Measurements from ENCODE around the gene OR2A14. TPM values are rescaled to one million over a fixed set of nuclear protein-coding genes. Genes with fewer than 3 reads are reported as not detected.

The OR2A14 gene
- total and polyA plus RNA-seq, 8 donors: not detected

DNA sequence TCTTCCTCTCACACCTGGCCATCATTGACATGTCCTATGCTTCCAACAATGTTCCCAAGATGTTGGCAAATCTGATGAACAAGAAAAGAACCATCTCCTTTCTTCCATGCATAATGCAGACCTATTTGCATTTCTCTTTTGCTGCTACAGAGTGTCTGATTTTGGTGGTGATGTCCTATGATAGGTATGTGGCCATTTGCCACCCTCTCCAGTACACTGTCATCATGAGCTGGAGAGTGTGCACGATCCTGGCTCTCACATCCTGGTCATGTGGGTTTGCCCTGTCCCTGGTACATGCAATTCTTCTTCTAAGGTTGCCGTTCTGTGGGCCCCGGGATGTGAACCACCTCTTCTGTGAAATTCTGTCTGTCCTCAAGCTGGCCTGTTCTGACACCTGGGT, 19.2 kb downstream of the OR2A14 start:
- TF ChIP-seq POLR2A (IDR thresholded peaks at IDR 0.05) (no peak), POLR2AphosphoS5 (IDR thresholded peaks at IDR 0.05) (no peak), EP300 (IDR thresholded peaks at IDR 0.05) (no peak)
- TF ChIP-seq, protein P1, sequence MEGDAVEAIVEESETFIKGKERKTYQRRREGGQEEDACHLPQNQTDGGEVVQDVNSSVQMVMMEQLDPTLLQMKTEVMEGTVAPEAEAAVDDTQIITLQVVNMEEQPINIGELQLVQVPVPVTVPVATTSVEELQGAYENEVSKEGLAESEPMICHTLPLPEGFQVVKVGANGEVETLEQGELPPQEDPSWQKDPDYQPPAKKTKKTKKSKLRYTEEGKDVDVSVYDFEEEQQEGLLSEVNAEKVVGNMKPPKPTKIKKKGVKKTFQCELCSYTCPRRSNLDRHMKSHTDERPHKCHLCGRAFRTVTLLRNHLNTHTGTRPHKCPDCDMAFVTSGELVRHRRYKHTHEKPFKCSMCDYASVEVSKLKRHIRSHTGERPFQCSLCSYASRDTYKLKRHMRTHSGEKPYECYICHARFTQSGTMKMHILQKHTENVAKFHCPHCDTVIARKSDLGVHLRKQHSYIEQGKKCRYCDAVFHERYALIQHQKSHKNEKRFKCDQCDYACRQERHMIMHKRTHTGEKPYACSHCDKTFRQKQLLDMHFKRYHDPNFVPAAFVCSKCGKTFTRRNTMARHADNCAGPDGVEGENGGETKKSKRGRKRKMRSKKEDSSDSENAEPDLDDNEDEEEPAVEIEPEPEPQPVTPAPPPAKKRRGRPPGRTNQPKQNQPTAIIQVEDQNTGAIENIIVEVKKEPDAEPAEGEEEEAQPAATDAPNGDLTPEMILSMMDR (IDR thresholded peaks at IDR 0.05): no peak
- intact Hi-C loops (cut with DNase I; ENCODE audit: low total_unique reads): no loop called here
- DNase-seq: no peak
- Histone ChIP-seq H3K27ac (no peak overlapping the region), H3K27me3 (no peaks in the 10 kb centered on the region), H3K4me1 (no peaks in the 10 kb centered on the region), H3K4me3 (no peak overlapping the region), H3K36me3 (no peaks in the 10 kb centered on the region), H3K9me3 (peaks cover 0 to 16% (median 6%) of the 10 kb centered on the region in 4 donors)
- WGBS, 5 donors: 84 to 92% (median 86%) methylated on average over 3 of the region's 3 CpGs

DNA sequence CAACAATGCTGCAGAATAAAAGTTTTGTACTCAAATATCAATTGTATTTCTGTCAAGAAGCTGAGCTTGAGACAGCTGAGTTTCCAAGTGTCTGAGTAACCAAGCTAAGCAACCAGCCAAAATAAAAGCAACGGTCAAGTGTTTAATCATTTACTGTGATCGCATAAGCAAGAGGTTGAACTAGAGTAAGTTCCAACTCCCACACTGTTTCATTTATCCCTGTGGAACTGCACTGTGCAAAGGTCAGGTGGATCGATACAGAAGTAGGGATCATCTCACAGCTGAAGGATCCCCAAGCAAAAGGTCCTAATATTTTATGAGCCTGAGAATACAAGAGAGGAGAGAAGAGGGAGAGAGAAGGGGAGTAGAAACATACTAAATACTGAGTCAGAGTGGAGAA, 21.4 kb downstream of the OR2A14 start:
- intact Hi-C loops (cut with DNase I; ENCODE audit: low total_unique reads): no loop called here
- TF ChIP-seq, protein P1 (IDR thresholded peaks at IDR 0.05): no peak
- TF ChIP-seq EP300 (IDR thresholded peaks at IDR 0.05): no peak
- Histone ChIP-seq H3K4me1 (no peaks in the 10 kb centered on the region), H3K27ac (no peak overlapping the region), H3K36me3 (no peaks in the 10 kb centered on the region), H3K9me3 (peaks cover 0 to 37% (median 26%) of the 10 kb centered on the region in 4 donors), H3K4me3 (no peak overlapping the region), H3K27me3 (no peaks in the 10 kb centered on the region)
- no peak for DNase-seq
- 86 to 93% (median 88%) methylated on average over 3 of the region's 3 CpGs for WGBS, 5 donors

DNA sequence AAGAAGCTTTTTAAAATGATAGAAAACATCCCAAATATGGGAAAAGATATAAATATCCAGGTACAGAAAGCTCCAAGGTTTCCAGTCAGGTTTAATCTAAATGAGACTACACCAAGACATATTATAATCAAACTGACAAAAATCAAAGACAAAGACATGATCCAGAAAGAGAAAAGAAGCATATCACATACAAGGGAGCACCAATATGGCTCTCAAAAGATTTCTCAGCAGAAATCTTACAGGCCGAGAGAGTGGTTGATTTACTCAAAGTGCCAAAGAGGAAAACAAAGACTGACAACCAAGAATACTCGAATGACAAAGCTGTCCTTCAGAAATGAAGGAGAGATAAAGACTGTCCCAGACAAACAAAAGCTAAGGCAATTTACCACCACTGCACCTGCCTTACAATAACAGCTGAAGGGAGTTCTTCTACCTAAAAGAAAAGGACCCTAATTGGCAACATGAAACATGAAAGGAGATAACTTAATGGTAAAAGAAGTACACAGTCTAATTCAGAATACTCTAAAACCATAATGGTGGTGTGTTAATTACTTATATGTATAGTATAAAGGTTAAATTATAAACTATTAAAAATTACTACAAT, 25.4 kb downstream of the OR2A14 start:
- Histone ChIP-seq H3K27me3 (no peaks in the 10 kb centered on the region), H3K27ac (no peak overlapping the region), H3K4me3 (no peak overlapping the region), H3K4me1 (no peaks in the 10 kb centered on the region), H3K9me3 (peaks cover 0 to 48% (median 29%) of the 10 kb centered on the region in 4 donors), H3K36me3 (no peaks in the 10 kb centered on the region)
- intact Hi-C loops (cut with DNase I; ENCODE audit: low total_unique reads): no loop called here
- DNase-seq: no peak
- 77 to 84% (median 82%) methylated on average over 2 of the region's 2 CpGs for WGBS, 5 donors
- TF ChIP-seq POLR2A (IDR thresholded peaks at IDR 0.05): no peak
- no peak for TF ChIP-seq EP300 (IDR thresholded peaks at IDR 0.05)
- TF ChIP-seq, protein P1 (IDR thresholded peaks at IDR 0.05): no peak
- no peak for TF ChIP-seq POLR2AphosphoS5 (IDR thresholded peaks at IDR 0.05)

DNA sequence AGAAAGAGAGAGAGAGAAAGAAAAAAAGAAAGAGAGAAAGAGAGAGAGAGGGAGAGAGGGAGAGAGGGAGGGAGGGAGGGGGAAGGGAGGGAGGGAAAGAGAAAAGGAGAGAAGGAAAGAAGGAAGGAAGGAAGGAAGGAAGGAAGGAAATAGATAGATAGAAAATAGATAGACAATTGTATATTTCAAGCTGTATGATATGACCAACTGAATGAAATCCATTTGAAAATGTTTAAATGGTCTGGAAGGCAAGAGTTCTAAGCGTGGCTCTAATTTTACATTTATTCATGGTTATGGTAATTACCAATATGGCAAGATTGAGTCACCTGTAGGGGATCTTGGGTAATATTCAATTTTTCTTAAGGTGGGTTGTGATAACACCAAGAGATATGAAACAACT, 35.9 kb downstream of the OR2A14 start:
- intact Hi-C loops (cut with DNase I; ENCODE audit: low total_unique reads): no loop called here
- H3K36me3 ChIP-seq: no peaks in the 10 kb centered on the region
- H3K9me3 ChIP-seq: no peaks in the 10 kb centered on the region
- no peaks in the 10 kb centered on the region for H3K4me1 ChIP-seq
- TF ChIP-seq EP300 (IDR thresholded peaks at IDR 0.05): no peak
- TF ChIP-seq, protein P1 (IDR thresholded peaks at IDR 0.05): no peak
- TF ChIP-seq POLR2AphosphoS5 (IDR thresholded peaks at IDR 0.05): no peak
- no peak for TF ChIP-seq POLR2A (IDR thresholded peaks at IDR 0.05)
- WGBS, 5 donors: 84 to 93% (median 89%) methylated on average over 1 of the region's 1 CpG
- H3K27ac ChIP-seq: no peak overlapping the region
- no peaks in the 10 kb centered on the region for H3K27me3 ChIP-seq
- no peak for DNase-seq
- H3K4me3 ChIP-seq: no peak overlapping the region

Measured in stomach (tissue), 9 donors.